ENCODE results near the gene TPK1.

DNA sequence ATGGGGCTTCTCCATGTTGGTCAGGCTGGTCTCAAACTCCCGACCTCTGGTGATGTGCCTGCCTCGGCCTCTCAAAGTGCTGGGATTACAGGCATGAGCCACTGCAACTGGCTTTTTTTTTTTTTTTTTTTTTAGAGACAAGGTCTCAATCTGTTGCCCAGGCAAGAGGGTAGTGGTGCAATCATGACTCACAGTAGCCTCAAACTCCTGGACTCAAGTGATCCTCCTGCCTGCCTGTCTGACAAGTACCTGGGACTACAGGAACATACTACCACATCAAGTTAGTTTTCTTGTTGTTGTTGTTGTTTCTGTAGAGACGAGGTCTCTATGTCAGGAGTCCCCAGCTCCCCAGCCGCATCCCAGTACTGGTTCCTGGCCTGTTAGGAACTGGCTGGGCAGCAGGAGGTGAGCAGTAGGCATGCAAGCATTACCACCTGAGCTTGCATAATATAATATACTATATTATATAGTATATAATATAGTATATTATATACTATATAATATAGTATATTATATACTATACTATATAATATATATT, 55.7 kb downstream of the TPK1 start:
- TF ChIP-seq KDM1A (IDR thresholded peaks at IDR 0.05; ENCODE audit: low read depth) (no peak), JUN (IDR thresholded peaks at IDR 0.05) (no peak), POLR2A (IDR thresholded peaks at IDR 0.05; ENCODE audit: low read length) (no peak; the same call in 1 of the 2 replicates), BHLHE40 (IDR thresholded peaks at IDR 0.05; ENCODE audit: low read depth, low read length) (no peak), CEBPB (IDR thresholded peaks at IDR 0.05) (no peak), HDAC2 (IDR thresholded peaks at IDR 0.05) (no peak), HOXB5 (CRISPR knock-in tag; IDR thresholded peaks at IDR 0.05) (no peak), MYC (IDR thresholded peaks at IDR 0.05; ENCODE audit: borderline replicate concordance, low read length) (no peak), EP300 (IDR thresholded peaks at IDR 0.05) (no peak)
- TF ChIP-seq, protein P1, sequence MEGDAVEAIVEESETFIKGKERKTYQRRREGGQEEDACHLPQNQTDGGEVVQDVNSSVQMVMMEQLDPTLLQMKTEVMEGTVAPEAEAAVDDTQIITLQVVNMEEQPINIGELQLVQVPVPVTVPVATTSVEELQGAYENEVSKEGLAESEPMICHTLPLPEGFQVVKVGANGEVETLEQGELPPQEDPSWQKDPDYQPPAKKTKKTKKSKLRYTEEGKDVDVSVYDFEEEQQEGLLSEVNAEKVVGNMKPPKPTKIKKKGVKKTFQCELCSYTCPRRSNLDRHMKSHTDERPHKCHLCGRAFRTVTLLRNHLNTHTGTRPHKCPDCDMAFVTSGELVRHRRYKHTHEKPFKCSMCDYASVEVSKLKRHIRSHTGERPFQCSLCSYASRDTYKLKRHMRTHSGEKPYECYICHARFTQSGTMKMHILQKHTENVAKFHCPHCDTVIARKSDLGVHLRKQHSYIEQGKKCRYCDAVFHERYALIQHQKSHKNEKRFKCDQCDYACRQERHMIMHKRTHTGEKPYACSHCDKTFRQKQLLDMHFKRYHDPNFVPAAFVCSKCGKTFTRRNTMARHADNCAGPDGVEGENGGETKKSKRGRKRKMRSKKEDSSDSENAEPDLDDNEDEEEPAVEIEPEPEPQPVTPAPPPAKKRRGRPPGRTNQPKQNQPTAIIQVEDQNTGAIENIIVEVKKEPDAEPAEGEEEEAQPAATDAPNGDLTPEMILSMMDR (IDR thresholded peaks at IDR 0.05): no peak
- TF ChIP-seq, protein P2, sequence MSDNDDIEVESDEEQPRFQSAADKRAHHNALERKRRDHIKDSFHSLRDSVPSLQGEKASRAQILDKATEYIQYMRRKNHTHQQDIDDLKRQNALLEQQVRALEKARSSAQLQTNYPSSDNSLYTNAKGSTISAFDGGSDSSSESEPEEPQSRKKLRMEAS (IDR thresholded peaks at IDR 0.05): no peak
- TF ChIP-seq, protein P3, sequence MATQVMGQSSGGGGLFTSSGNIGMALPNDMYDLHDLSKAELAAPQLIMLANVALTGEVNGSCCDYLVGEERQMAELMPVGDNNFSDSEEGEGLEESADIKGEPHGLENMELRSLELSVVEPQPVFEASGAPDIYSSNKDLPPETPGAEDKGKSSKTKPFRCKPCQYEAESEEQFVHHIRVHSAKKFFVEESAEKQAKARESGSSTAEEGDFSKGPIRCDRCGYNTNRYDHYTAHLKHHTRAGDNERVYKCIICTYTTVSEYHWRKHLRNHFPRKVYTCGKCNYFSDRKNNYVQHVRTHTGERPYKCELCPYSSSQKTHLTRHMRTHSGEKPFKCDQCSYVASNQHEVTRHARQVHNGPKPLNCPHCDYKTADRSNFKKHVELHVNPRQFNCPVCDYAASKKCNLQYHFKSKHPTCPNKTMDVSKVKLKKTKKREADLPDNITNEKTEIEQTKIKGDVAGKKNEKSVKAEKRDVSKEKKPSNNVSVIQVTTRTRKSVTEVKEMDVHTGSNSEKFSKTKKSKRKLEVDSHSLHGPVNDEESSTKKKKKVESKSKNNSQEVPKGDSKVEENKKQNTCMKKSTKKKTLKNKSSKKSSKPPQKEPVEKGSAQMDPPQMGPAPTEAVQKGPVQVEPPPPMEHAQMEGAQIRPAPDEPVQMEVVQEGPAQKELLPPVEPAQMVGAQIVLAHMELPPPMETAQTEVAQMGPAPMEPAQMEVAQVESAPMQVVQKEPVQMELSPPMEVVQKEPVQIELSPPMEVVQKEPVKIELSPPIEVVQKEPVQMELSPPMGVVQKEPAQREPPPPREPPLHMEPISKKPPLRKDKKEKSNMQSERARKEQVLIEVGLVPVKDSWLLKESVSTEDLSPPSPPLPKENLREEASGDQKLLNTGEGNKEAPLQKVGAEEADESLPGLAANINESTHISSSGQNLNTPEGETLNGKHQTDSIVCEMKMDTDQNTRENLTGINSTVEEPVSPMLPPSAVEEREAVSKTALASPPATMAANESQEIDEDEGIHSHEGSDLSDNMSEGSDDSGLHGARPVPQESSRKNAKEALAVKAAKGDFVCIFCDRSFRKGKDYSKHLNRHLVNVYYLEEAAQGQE (IDR thresholded peaks at IDR 0.05): no peak
